ENCODE data around the gene ASB18. TPM values are rescaled to one million over a fixed set of nuclear protein-coding genes. Genes with fewer than 3 reads are reported as not detected.

The ASB18 gene
- total RNA-seq, 1 experiment from 2014 or later, result 0.46 TPM

DNA sequence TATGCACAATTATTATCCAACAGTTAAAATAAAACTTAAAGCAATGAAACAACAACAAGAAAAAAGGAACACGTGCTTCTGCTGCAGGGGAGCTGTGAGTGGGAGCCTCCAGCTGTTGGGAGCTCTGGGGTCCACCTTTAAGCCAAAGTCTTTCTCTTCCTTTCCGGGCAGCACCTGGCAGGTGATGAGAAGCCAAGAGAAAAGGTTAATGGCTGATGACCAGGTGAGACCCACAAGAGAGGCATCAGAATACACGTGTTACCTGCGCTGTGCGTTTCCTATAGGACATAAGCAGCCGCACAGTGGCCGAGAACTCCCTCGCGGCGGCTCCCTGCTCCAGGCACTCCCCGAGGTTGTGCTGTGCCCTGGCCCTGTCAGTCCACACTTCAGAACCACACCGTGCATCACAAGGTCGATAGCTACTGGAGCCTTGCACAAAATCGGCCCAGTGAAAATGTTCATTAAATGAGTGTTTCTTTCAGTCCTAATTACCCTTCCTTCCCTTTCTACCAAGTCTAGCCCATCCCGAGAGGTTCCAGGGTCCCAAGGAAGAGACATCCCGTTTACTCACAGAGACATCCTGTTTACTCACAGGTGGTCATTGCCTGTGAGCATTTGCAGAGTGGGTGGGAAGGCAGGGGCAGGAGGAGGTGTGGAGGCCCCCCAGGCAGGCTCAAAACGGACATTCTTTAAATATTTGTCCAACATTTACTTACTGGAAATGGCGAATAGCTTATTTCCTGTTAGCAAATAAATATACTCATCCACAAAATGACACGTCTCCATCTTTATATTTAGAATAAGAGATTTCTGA lies 44.9 kb upstream of the ASB18 start:
- CTCF ChIA-PET, result interaction anchor here (1.0 kb wide), 1 partner anchor 28 kb away, joined by 3 read pairs; no protein-coding TSS in a partner anchor
- Histone ChIP-seq H3K4me3 (no peak overlapping the region), H3K4me1 (replicated peaks; ENCODE audit: insufficient read depth) (no peaks in the 10 kb centered on the region), H3K9me3 (ENCODE audit: insufficient read depth, low read depth) (0 out of 2 replicates have a peak, but pooled peaks cover 6% of the 10 kb centered on the region), H3F3A (ENCODE audit: insufficient read depth, low read depth) (no peaks in the 10 kb centered on the region), H3K9me2 (ENCODE audit: insufficient read depth) (no peaks in the 10 kb centered on the region), H3K79me2 (ENCODE audit: low read depth) (no peaks in the 10 kb centered on the region), H3K4me2 (no peak overlapping the region), H3K27me3 (ENCODE audit: insufficient read depth, low read depth) (peaks cover 30% of the 10 kb centered on the region; the same call in 1 of the 2 replicates), H3K36me3 (ENCODE audit: low read depth) (no peaks in the 10 kb centered on the region), H2AFZ (no peak overlapping the region), H3K27ac (no peak overlapping the region), H4K20me1 (ENCODE audit: insufficient read depth) (no peaks in the 10 kb centered on the region)
- POLR2A ChIA-PET (ENCODE audit: unreplicated experiment), result no interaction called here
- no TSS peak for BruUV-seq (replicated peaks)
- intact Hi-C loops (cut with micrococcal nuclease; ENCODE audit: unreplicated experiment), result no loop called here
- DNase-seq, result no peak
- TF ChIP-seq, protein P1, sequence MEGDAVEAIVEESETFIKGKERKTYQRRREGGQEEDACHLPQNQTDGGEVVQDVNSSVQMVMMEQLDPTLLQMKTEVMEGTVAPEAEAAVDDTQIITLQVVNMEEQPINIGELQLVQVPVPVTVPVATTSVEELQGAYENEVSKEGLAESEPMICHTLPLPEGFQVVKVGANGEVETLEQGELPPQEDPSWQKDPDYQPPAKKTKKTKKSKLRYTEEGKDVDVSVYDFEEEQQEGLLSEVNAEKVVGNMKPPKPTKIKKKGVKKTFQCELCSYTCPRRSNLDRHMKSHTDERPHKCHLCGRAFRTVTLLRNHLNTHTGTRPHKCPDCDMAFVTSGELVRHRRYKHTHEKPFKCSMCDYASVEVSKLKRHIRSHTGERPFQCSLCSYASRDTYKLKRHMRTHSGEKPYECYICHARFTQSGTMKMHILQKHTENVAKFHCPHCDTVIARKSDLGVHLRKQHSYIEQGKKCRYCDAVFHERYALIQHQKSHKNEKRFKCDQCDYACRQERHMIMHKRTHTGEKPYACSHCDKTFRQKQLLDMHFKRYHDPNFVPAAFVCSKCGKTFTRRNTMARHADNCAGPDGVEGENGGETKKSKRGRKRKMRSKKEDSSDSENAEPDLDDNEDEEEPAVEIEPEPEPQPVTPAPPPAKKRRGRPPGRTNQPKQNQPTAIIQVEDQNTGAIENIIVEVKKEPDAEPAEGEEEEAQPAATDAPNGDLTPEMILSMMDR (conservative IDR thresholded peaks at IDR 0.05), result no peak
- TF ChIP-seq EZH2 (IDR thresholded peaks at IDR 0.05; ENCODE audit: low read depth), result no peak

DNA sequence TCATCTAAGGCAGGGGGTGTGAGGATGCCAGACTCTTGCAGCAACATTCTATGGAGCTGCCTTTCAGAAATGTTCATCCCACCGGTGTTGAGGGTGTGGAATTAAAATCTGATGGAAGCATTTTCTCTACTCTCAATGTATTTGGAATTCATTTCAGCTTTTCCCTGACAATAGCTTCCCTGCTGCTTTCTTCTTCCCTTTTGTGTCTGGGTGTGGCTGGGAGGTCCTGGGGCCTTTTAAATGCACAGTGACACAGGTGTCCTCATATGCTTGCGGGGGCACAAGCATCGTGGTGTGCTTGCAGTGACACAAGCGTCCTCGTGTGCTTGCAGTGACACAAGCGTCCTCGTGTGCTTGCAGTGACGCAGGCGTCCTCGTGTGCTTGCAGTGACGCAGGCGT lies 43.4 kb upstream of the ASB18 start:
- H3K79me2 ChIP-seq (ENCODE audit: low read depth), result no peaks in the 10 kb centered on the region
- no peak overlapping the region for H3K27ac ChIP-seq
- POLR2A ChIA-PET (ENCODE audit: unreplicated experiment), result no interaction called here
- CTCF ChIA-PET, result no interaction called here
- TF ChIP-seq, protein P1 (conservative IDR thresholded peaks at IDR 0.05), result no peak
- no peaks in the 10 kb centered on the region for H3K36me3 ChIP-seq (ENCODE audit: low read depth)
- H3K4me1 ChIP-seq (replicated peaks; ENCODE audit: insufficient read depth), result no peaks in the 10 kb centered on the region
- peaks cover 42% of the 10 kb centered on the region; the same call in 1 of the 2 replicates for H3K27me3 ChIP-seq (ENCODE audit: insufficient read depth, low read depth)
- no peak overlapping the region for H3K4me2 ChIP-seq
- no TSS peak for BruUV-seq (replicated peaks)
- no peaks in the 10 kb centered on the region for H3F3A ChIP-seq (ENCODE audit: insufficient read depth, low read depth)
- 0 out of 2 replicates have a peak, but pooled peaks cover under 1% of the 10 kb centered on the region for H3K9me3 ChIP-seq (ENCODE audit: insufficient read depth, low read depth)
- DNase-seq, result no peak
- H3K9me2 ChIP-seq (ENCODE audit: insufficient read depth), result no peaks in the 10 kb centered on the region
- intact Hi-C loops (cut with micrococcal nuclease; ENCODE audit: unreplicated experiment), result no loop called here
- H3K4me3 ChIP-seq, result no peak overlapping the region
- no peak overlapping the region for H2AFZ ChIP-seq
- no peaks in the 10 kb centered on the region for H4K20me1 ChIP-seq (ENCODE audit: insufficient read depth)

DNA sequence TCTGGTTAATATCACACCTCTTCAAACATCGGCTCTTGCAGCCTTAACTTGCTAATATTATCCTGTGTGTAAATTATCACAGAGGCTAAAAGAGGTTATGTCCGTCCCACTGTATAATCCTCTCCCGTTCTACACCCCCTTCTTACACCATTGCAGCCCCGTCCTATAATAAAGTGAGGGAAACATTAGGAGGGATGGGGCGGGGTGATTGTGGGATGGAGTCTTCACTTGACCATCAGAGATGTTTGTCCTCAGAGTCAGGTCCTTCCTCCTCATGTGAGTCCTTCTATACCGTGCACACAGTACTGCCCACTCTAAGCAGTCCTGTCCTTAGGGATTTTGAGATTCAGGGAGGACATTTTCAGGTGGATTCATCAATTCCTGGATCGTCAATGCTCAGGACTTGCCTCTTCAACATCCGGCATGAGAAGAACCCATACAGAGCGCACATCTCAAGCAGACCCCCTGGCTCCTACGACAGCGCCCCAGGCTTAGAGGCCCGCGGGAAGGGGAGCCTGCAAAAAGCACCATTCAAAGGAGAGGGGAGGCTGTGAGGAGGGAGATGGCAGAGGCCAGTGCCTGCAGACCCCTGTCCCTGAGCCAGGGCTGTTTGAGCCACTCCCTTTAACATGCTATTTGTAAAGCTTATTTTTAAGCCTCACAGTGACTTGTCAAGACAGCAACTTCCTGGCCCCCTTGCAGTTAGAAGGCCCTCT lies 42.8 kb upstream of the ASB18 start:
- Histone ChIP-seq H2AFZ (no peak overlapping the region), H3F3A (ENCODE audit: insufficient read depth, low read depth) (no peaks in the 10 kb centered on the region), H3K4me2 (no peak overlapping the region), H3K4me3 (no peak overlapping the region), H3K4me1 (replicated peaks; ENCODE audit: insufficient read depth) (no peaks in the 10 kb centered on the region), H3K27me3 (ENCODE audit: insufficient read depth, low read depth) (peaks cover 48% of the 10 kb centered on the region), H3K79me2 (ENCODE audit: low read depth) (no peaks in the 10 kb centered on the region), H3K27ac (no peak overlapping the region), H3K36me3 (ENCODE audit: low read depth) (no peaks in the 10 kb centered on the region), H3K9me3 (ENCODE audit: insufficient read depth, low read depth) (no peaks in the 10 kb centered on the region), H3K9me2 (ENCODE audit: insufficient read depth) (no peaks in the 10 kb centered on the region), H4K20me1 (ENCODE audit: insufficient read depth) (no peaks in the 10 kb centered on the region)
- no peak for DNase-seq
- ChIA-PET CTCF (no interaction called here), POLR2A (ENCODE audit: unreplicated experiment) (no interaction called here)
- no peak for TF ChIP-seq EZH2 (IDR thresholded peaks at IDR 0.05; ENCODE audit: low read depth)
- TF ChIP-seq, protein P1 (conservative IDR thresholded peaks at IDR 0.05), result no peak
- BruUV-seq (replicated peaks), result no TSS peak
- intact Hi-C loops (cut with micrococcal nuclease; ENCODE audit: unreplicated experiment), result no loop called here
